ENCODE measurements around the gene IRF2BP2. TPM values are rescaled to one million over a fixed set of nuclear protein-coding genes. Genes with fewer than 3 reads are reported as not detected.

IRF2BP2 gene
- total RNA-seq, 1 experiment from 2014 or later, result 78.8 TPM

- TF ChIP-seq EZH2phosphoT487 (IDR thresholded peaks at IDR 0.05; ENCODE audit: borderline replicate concordance, low read length) (no peak), EZH2 (IDR thresholded peaks at IDR 0.05; ENCODE audit: low read length, unreplicated experiment) (no peak), CTCF (conservative IDR thresholded peaks at IDR 0.05; ENCODE audit: low read depth, low read length) (no peak)
- no peaks in the 10 kb centered on the region for H3F3A ChIP-seq (ENCODE audit: low read length, unreplicated experiment)
- ATAC-seq (no peak), DNase-seq (no peak)
- H3K9ac ChIP-seq (ENCODE audit: low read length), result no peak overlapping the region
- H3K9me2 ChIP-seq (replicated peaks; ENCODE audit: low read length), result no peaks in the 10 kb centered on the region
- H3K27ac ChIP-seq (ENCODE audit: low read length), result no peak overlapping the region
- no peaks in the 10 kb centered on the region for H4K20me1 ChIP-seq (ENCODE audit: low read length)
- H3K9me3 ChIP-seq (ENCODE audit: low read length), result no peaks in the 10 kb centered on the region
- no peaks in the 10 kb centered on the region for H3K36me3 ChIP-seq (ENCODE audit: low read depth, low read length)
- intact Hi-C loops (cut with micrococcal nuclease), result no loop called here
- no peak overlapping the region for H2AFZ ChIP-seq (ENCODE audit: low read length)
- BruUV-seq (replicated peaks), result no TSS peak
- CTCF ChIA-PET, result no interaction called here
- no peaks in the 10 kb centered on the region for H3K27me3 ChIP-seq (ENCODE audit: low read length)
- H3K4me2 ChIP-seq (ENCODE audit: low read length), result no peak overlapping the region
- no peaks in the 10 kb centered on the region for H3K79me2 ChIP-seq (ENCODE audit: low read length)
- no peaks in the 10 kb centered on the region for H3K4me1 ChIP-seq (ENCODE audit: insufficient read depth, low read length)
- POLR2A ChIA-PET (ENCODE audit: unreplicated experiment), result no interaction called here
- no peak overlapping the region for H3K4me3 ChIP-seq (ENCODE audit: low read length)
These were observed 28.8 kb downstream of the IRF2BP2 start for GRCh38 chr1:234581063-234581714.

- H3K4me2 ChIP-seq (ENCODE audit: low read length), result no peak overlapping the region
- no peaks in the 10 kb centered on the region for H3K4me1 ChIP-seq (ENCODE audit: insufficient read depth, low read length)
- no TSS peak for BruUV-seq (replicated peaks)
- no peak overlapping the region for H3K27ac ChIP-seq (ENCODE audit: low read length)
- H4K20me1 ChIP-seq (ENCODE audit: low read length), result no peaks in the 10 kb centered on the region
- TF ChIP-seq CTCF (conservative IDR thresholded peaks at IDR 0.05; ENCODE audit: low read depth, low read length) (peak; percentile 51), EZH2phosphoT487 (IDR thresholded peaks at IDR 0.05; ENCODE audit: borderline replicate concordance, low read length) (no peak)
- DNase-seq (peak; percentile 33), ATAC-seq (no peak)
- intact Hi-C loops (cut with micrococcal nuclease), result no loop called here
- no peak overlapping the region for H2AFZ ChIP-seq (ENCODE audit: low read length)
- H3K9ac ChIP-seq (ENCODE audit: low read length), result no peak overlapping the region
- no peaks in the 10 kb centered on the region for H3K9me3 ChIP-seq (ENCODE audit: low read length)
- H3K36me3 ChIP-seq (ENCODE audit: low read depth, low read length), result no peaks in the 10 kb centered on the region
- ChIA-PET POLR2A (ENCODE audit: unreplicated experiment) (no interaction called here), CTCF (no interaction called here)
- H3K27me3 ChIP-seq (ENCODE audit: low read length), result no peaks in the 10 kb centered on the region
- H3F3A ChIP-seq (ENCODE audit: low read length, unreplicated experiment), result no peaks in the 10 kb centered on the region
- no peaks in the 10 kb centered on the region for H3K79me2 ChIP-seq (ENCODE audit: low read length)
- H3K4me3 ChIP-seq (ENCODE audit: low read length), result no peak overlapping the region
- H3K9me2 ChIP-seq (replicated peaks; ENCODE audit: low read length), result no peaks in the 10 kb centered on the region
These were observed 30.0 kb downstream of the IRF2BP2 start for GRCh38 chr1:234579967-234580366.

GRCh38 chr1:234578735-234579134, 31.2 kb downstream of the IRF2BP2 start:
- no peak overlapping the region for H3K4me3 ChIP-seq (ENCODE audit: low read length)
- no peak overlapping the region for H2AFZ ChIP-seq (ENCODE audit: low read length)
- intact Hi-C loops (cut with micrococcal nuclease), result no loop called here
- DNase-seq, result no peak
- ChIA-PET CTCF (no interaction called here), POLR2A (ENCODE audit: unreplicated experiment) (no interaction called here)
- no peaks in the 10 kb centered on the region for H3K27me3 ChIP-seq (ENCODE audit: low read length)
- H3K36me3 ChIP-seq (ENCODE audit: low read depth, low read length), result no peaks in the 10 kb centered on the region
- H3F3A ChIP-seq (ENCODE audit: low read length, unreplicated experiment), result no peaks in the 10 kb centered on the region
- no peak overlapping the region for H3K4me2 ChIP-seq (ENCODE audit: low read length)
- H3K79me2 ChIP-seq (ENCODE audit: low read length), result no peaks in the 10 kb centered on the region
- no peaks in the 10 kb centered on the region for H3K9me2 ChIP-seq (replicated peaks; ENCODE audit: low read length)
- no peaks in the 10 kb centered on the region for H3K4me1 ChIP-seq (ENCODE audit: insufficient read depth, low read length)
- no peak for ATAC-seq
- H4K20me1 ChIP-seq (ENCODE audit: low read length), result no peaks in the 10 kb centered on the region
- TF ChIP-seq EZH2 (IDR thresholded peaks at IDR 0.05; ENCODE audit: low read length, unreplicated experiment), result no peak
- TF ChIP-seq CTCF (conservative IDR thresholded peaks at IDR 0.05; ENCODE audit: low read depth, low read length), result no peak
- no peak for TF ChIP-seq EZH2phosphoT487 (IDR thresholded peaks at IDR 0.05; ENCODE audit: borderline replicate concordance, low read length)
- H3K27ac ChIP-seq (ENCODE audit: low read length), result no peak overlapping the region
- no peaks in the 10 kb centered on the region for H3K9me3 ChIP-seq (ENCODE audit: low read length)
- BruUV-seq (replicated peaks), result no TSS peak
- no peak overlapping the region for H3K9ac ChIP-seq (ENCODE audit: low read length)

Measured in PC-3 (cell line).